ENCODE measurements around the gene GUCY2C. TPM values are rescaled to one million over a fixed set of nuclear protein-coding genes. Genes with fewer than 3 reads are reported as not detected.
"Not testable (repeated sequence)": the region's sequence is repeated elsewhere in the genome, so short reads cannot be mapped to it uniquely, and the experiment has no call there.

Gene GUCY2C
- not detected in 2 replicates for total RNA-seq

DNA sequence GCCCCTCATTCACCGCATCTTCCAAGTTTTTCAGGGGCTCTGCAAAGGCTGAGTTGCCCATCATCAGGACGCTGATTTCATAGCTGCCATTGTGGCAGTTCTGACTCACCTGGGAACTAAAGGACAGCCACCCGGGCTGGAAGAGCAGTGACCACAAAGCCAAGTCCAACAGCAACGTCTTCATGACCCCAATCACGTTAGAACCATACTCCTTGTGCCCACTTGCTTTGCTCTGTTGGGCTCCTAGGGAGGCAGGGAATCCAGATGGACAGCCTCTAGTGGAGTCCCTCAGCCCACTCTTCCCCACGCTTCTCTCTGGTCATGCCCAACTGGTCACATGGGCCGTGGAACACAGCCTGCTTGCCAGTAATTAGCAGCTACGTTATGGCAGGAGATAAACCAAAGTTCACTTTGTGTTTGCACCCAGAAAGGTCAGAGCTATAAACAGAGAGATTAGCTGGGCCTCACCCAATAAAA lies at the start of gene GUCY2C:
GUCY2C (minus strand) TSS at position 335 of the 477 bp plus-strand sequence; CDS start at position 184, 151 bp downstream.
- intact Hi-C loops (cut with micrococcal nuclease), result no loop called here

GRCh38 chr12:14743061-14743460 lies 46.7 kb upstream of the GUCY2C start:
- intact Hi-C loops (cut with micrococcal nuclease), result no loop called here

DNA sequence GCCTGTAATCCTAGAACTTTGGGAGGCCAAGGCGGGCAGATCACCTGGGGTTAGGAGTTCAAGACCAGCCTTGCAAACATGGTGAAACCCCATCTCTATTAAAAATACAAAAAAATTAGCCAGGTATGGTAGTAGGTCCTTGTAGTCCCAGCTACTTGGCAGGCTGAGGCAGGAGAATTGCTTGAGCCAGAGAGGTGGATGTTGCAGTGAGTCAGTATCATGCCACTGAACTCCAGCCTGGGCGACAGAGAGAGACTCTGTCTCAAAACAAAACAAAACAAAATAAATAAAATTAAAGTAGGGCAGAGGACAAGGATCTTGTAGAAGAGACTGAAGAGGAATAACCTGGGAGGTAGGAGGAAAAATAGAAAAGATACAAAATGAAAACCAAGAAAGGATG lies 45.5 kb upstream of the GUCY2C start:
- intact Hi-C loops (cut with micrococcal nuclease), result no loop called here

- intact Hi-C loops (cut with micrococcal nuclease), result no loop called here
Observed at GRCh38 chr12:14741153-14741552, 44.8 kb upstream of the GUCY2C start.

DNA sequence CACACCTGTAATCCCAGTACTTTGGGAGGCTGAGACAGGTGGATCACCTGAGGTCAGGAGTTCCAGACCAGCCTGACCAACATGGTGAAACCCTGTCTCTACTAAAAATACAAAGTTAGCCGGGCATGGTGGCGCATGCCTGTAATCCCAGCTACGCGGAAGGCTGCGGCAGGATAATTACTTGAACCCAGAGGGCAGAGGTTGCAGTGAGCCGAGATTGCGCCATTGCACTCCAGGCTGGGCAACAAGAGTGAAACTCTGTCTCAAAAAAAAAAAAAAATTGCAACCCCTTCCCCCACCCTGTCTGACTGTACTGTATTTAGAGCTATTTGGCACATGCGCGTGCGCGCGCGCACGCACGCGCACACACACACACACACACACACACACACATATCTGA lies 40.0 kb upstream of the GUCY2C start:
- intact Hi-C loops (cut with micrococcal nuclease), result not testable (repeated sequence)

GRCh38 chr12:14731821-14732220 lies 35.4 kb upstream of the GUCY2C start:
- intact Hi-C loops (cut with micrococcal nuclease), result no loop called here

DNA sequence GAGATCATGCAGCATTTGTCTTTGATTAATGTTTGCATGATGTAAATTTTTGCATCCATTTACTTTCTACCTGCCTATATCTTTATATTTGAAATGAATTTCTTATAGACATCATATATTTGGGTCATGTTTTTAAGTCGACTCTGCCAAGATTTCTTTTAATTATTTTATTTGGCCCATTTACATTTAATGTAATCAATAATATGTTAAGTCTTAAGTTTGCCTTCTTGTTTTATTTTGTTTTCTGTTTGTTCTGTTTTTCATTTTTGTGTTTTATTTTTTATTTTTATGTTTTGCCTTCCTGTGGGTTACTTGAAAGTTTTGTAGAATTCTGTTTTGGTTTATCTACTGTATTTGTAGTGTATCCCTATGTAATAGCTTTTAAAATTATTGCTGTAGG lies 33.2 kb upstream of the GUCY2C start:
- intact Hi-C loops (cut with micrococcal nuclease), result no loop called here

DNA sequence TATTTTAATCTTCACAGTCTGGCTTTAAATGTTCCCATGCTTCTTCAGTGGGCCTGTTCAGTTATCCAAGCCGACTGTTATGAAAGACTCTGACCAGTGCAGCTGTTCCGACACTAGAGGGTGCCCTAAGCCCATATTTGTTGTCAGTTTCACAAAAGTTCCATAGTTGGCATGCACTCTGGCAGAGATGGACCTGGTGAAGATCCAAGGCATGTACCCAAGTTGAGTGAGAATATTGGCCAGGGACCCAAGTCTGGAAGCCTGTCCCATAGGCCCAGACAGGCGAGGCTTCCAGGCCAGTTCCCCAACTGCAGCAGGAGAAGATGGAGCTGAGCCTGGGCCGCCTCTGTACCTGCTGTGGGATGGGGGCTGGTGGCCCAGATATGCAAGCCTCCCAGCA lies 27.4 kb upstream of the GUCY2C start:
- intact Hi-C loops (cut with micrococcal nuclease), result loop anchor here (1.0 to 2.0 kb wide), 7 partner anchors 47 to 797 kb away; partner anchors contain the start of gene RERG

DNA sequence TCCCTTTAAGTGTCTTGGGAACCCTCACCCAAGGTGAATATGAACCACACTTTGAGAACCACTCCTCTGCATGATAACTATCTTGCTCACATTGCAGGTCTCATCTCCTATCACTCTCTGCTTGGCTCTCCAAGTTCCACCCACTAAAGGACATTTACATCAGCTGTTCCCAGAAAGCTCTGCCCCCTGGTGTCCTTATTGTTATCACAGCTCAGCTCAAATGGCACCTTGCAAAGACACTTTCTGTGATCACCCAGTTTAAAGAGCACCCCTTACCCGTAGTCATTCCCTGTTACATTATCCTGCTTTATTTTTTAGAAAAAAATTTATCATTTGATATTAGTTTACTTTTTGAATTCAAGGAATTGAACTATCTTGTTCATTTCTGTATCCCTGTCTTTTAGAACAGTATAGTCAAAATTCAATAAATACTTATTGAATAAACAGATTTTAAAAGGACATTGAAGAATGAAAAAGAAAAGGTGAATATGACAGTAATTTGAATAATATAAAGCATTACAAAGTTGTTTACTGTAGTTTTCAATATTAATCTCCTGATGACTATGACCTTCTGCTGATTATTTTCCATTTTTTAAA lies 20.5 kb upstream of the GUCY2C start:
- intact Hi-C loops (cut with micrococcal nuclease), result loop anchor here (1.0 to 5.0 kb wide), 5 partner anchors 53 to 479 kb away; partner anchors contain the start of gene ATF7IP

GRCh38 chr12:14714437-14714836 lies 18.0 kb upstream of the GUCY2C start:
- intact Hi-C loops (cut with micrococcal nuclease), result no loop called here

- intact Hi-C loops (cut with micrococcal nuclease), result no loop called here
Observed at GRCh38 chr12:14710632-14711320, 14.4 kb upstream of the GUCY2C start.

DNA sequence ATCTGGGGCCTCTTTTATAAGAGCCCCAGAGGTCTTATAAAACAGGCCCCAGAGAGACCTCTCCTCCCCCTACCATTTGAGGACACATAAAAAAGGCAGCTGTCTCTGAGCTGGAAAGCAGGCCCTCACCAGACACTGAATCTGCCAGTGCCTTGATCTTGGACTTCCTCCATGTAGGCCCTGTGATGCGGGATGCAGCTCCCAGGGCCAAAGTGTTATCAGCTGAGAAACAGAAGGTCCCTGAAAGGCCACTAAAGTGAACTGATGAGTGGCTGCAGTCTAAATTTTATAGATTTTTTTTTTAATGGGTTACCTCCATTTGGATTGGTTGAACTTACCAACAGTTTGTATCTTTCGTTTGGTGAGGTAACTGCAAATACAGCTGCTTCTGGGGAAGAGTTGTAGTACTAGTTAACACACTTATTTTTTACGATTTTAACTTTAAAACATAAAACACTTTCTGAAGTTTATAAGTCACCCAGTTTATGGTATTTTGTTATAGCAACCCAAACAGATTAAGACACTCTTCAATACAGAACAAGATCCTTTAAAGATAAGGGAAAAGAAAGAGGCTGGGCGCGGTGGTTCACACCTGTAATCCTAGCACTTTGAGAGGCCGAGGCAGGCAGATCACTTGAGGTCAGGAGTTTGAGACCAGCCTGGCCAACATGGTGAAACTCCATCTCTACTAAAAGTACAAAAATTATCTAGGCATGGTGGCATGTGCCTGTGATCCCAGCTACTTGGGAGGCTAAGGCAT lies 5.6 kb upstream of the GUCY2C start:
- intact Hi-C loops (cut with micrococcal nuclease), result no loop called here

DNA sequence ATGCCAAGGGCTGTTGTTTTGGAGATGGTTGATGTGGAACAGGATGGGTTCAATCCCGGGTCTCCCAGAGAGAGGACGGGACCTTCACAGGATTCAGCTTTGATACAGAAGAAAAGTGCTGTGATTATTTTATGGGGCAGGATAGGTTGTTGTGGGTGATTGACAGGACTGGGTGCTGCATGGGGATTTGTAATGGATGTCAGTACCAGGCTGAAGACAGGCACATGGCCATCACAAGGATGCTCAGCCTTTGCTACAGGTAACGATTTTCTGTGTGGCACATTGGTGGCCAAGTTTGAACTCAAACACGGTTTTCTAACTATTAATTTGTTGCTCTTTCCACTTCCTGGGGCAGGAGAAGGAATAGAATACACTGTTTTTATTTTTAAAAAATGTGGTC lies 4.5 kb upstream of the GUCY2C start:
- intact Hi-C loops (cut with micrococcal nuclease), result no loop called here

DNA sequence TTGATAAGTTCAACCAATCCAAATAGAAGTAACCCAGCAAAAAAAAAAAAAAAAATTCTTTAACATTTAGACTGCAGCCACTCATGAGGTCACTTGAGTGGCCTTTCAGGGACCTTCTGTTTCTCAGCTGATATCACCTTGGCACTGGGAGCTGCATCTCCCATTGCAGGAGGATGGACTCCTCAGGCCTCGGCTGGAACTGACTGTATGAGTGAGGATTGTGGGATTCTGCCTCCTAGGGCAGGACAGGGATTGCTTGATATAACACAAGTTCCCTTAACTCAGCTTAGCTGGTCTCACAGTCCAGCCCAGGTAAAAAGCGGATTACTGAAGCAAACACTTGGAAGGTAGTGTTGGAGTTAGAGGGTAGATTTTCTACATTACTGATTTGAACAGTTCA lies 3.5 kb upstream of the GUCY2C start:
- intact Hi-C loops (cut with micrococcal nuclease), result no loop called here

DNA sequence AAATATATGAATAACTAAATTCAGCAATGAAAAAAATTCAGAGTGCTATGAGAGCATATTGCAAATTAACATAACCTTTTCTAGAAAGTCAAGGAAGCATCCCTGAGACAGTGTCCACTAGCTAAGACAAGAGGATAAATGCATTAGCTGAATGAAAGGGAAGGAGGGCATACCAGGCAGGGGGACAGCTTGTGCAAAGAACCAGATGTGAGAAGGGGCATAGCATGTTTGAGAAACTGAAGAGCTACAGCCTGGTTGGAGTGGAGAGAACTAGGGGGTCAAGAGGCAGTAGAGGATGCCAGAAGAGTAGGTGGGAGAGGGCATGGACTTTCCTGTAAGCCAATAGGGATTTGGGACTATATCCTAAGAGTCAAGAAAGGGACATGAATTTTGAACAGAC lies 2.2 kb upstream of the GUCY2C start:
- intact Hi-C loops (cut with micrococcal nuclease), result no loop called here

GRCh38 chr12:14695715-14696141 lies 671 bp downstream of the GUCY2C start:
- intact Hi-C loops (cut with micrococcal nuclease), result no loop called here

DNA sequence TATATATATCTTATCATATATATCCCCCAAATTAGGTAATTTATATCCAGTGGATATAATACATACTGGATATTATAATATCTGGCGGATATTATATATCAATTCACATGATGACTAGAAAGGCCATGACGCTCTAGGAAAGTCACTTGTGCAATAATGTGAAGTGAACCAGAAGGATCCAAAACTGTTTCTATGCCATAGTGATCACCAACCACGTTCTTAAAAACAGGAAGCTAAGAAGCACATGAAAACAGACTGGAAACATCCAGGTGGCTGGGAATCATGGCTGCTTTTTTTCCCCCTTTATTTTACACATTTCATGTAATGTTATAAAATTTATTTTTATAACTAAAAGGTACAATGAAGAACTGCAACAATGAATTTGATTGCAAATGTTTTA lies 1.4 kb downstream of the GUCY2C start:
- intact Hi-C loops (cut with micrococcal nuclease), result no loop called here

DNA sequence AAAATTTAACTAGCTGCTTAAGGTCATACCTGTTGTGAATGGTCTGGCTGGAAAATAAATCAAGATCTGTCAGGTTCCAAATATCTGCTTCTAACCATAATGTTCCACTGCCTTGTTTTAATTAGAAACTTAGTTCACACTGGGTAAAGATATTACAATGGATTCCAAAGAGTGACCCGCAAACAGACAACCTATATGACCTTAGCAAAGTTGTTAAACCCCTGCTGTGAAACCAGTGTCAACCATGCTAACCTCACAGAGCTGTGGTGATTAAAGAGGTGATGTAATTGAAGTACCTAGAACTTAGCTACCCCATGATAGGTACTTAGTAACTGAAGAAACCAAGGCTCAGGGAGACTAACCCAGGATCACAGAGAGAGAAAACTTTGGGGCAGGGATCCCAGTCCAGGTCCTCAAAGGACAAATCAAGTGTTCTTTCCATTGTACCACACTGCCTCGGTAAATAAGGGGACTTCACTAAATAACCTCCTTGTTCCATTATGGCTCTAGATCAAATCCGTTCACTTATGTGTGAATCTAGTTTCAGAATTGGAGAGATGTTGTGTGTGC lies 2.2 kb downstream of the GUCY2C start:
- intact Hi-C loops (cut with micrococcal nuclease), result no loop called here

DNA sequence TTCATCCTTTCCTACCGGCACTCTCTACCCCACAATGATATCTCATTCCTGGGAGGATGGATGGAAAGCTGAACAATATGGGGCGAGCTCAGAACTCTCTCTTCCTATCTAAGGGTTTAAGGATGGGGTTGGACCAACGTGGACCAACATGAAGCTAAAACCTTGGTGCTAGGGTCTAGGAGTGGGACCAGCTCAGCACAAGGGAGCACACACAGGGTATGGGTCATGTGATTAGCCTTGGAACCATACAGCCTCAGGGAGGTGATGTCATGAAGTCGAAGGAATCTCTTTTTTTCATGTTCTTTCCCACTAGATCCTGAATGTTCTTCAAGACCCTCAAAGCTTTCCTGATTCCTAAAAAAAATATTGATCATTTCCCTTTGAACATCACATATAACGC lies 3.3 kb downstream of the GUCY2C start:
- intact Hi-C loops (cut with micrococcal nuclease), result no loop called here

DNA sequence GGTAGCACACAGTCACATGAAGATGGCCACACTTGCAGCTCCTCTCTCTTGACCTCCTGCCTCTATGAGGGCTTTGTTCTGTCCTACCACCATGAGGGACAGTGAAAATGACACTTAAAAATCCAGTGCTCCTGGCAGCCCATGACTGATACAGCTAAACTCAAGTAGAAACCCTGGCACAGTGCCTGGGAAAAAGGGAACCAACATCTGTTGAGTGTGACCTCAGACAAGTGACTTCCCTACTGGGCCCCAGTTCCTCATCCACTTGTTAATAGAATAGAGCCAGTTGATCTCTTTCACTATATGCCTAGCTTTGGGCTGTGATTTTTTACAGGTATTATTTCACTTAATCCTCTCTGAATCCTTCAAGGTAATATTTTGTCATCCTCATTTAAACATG lies 4.8 kb downstream of the GUCY2C start:
- intact Hi-C loops (cut with micrococcal nuclease), result no loop called here

GRCh38 chr12:14689996-14690395 lies 6.4 kb downstream of the GUCY2C start:
- intact Hi-C loops (cut with micrococcal nuclease), result no loop called here

- intact Hi-C loops (cut with micrococcal nuclease), result no loop called here
Observed at GRCh38 chr12:14689144-14689543, 7.3 kb downstream of the GUCY2C start.
